Stimulated activated naive CD4-positive, alpha-beta T cell (primary cell): ENCODE data around the gene OTOP1.
"Not testable (repeated sequence)": the region's sequence is repeated elsewhere in the genome, so short reads cannot be mapped to it uniquely, and the experiment has no call there.

Experiments
- DNase-seq, 6 experiments: peaks; one replicate each; lab custom pipeline; 2025; lab: John Stamatoyannopoulos, UW

Gene OTOP1

DNA sequence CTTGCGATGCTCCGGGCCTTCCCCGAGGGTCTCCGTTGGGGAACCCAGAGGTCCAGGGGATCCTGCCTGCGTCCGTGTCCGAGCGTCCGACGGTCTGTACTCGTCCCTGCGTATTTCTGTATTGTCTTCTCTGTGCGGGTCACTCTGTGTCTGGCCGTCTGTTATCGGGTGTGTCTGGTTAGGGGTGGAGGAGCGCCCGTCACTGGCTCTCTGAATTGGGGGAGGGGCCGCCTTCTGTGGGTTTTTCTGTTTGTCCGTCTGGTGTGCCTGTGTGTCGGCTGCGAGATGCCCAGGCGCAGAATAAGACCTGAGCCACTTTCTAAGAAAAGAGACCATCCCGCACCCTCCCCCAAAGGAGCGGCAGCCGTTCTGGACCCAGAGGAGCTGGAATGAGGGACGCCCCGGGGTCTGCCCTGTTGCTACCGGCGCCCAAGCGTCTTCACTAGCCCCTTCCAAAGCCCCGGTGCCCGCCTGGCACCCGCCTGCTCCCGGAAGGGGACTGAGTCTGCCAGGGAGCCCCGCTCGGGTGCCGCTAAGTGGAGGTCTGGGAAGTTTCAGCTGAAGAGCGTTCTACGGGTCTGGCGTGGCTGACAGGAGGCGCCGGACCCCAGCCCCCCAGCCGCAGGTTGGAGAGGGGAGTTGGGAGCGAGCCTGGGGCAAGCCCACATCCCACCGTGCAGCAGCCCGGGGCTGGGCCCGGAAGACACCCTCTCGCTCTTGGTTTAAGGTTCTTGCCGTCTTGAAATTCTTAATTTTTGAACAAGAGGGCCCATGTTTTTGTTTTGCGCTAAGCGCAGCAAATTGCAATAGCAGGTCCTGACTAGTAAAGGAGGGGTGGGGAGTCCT is 1.0 kb upstream of the OTOP1 start:
- no peak for DNase-seq

DNA sequence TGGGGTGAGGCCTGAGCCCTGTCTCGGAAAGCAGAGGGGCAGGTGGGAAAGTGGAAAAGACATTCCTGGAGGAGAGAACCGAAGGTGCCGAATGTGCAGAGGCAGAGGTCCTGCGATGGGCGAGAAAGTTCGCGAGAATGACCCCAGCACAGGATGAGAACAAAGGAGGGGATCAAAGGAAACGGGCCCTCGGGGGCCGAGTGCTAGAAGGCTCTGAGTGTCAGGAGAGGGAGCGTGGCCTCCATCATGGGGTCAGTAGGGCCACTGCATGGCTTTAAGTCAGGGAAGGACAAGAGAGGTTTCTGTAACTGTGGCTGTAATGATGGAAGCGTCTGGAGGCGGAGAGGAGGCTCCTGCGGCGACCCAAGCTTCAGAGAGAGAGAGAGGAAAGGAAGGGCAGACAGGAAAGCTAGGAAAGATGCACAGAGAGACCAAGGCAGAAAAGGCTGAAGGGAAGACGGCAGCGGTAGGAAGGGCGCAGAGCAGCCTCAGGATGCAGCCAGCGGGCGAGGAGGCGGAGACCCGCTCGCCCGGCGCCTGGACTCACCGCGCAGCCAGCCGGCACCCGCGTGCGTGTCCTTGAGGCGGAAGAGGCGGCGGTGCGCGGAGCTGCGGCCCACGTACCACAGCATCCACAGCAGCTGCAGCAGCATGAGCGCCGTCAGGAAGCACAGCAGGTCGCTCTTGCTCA is 669 bp downstream of the OTOP1 start:
- no peak for DNase-seq

DNA sequence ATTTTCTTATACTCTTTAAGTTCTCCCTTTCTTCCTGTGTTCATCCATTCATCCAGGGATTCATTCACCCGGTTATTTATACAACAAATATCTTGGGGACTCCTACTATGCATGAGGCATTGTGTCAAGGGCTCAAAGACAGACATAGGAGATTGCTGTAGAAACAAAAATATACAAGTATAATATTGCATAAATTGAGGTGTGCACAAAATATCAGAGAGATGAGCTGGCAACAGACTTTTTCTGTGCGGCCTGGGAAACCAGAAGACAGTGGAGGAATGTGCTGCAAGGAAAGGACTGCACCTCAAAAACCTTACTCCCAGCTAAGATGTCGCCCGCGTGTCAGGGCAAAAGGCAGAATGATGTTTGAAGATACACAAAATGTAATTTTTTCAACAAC is 9.6 kb downstream of the OTOP1 start:
- no peak for DNase-seq

DNA sequence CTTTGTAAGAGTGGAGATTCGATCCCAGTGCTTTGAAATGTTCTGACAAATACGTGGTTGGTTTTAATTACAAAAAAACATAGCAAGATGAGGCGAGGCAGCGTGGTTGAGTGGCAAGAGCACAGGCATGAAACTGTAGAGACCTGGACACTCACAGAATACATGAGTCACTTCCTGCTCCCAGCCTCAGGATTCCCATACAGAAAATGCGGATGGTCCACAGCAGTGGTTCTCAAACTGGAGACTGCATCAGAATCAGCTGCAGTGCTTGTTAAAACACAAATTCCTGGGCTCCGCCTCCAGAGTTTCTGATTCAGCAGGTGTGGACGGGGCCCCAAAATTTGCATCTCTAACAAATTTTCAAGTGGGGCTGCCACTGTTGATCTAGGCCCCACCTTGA is 10.1 kb downstream of the OTOP1 start:
- DNase-seq: no peak

DNA sequence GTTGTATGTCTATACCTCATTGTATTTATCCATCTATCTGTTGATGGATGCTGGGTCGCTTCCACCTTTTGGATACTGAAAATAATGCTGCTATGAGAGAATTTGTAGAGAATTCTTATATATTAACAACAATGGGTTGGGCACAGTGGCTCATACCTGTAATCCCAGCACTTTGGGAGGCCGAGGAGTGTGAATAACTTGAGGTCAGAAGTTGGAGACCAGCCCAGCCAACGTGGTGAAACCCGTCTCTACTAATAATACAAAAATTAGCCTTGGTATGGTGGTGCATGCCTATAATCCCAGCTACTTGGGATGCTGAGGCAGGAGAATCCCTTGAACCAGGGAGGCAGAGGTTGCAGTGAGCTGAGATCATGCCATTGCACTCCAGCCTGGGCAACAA is 13.1 kb downstream of the OTOP1 start:
- DNase-seq: not testable (repeated sequence)

DNA sequence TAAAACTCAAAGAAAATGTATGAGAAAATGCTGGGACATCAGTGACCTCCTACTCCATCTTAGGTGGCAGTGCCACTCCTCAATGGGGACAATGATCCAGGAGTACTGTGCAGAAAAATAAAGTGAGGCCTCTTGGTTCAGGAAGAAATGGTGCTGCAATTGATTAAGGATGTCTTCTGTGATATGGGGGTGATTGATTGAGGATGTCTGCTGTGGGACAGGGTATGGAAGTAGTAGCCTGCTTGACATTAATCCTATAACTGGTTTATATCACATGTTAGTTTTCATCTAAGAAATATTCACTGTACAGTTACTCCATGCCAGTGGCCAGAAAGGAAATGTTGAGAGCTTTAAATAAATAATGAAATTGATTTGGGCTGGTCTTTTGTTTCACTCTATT is 20.5 kb downstream of the OTOP1 start:
- no peak for DNase-seq

DNA sequence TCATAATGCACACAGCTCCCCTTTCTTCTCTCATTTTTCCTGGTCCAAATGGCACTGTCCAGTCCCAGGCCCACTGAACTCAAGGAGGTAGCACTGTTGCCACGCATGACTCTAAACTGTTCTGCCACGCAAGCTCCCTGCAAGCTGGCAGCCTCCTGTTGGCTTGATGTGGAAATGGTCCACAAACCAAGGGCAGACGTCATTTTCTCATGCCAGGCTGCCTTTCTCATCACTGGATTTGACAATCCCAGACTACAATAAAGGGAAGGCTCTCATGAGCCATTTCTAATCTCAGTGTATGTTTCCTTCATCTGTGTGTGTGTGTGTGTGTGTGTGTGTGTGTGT is 22.4 kb downstream of the OTOP1 start:
- DNase-seq: no peak

DNA sequence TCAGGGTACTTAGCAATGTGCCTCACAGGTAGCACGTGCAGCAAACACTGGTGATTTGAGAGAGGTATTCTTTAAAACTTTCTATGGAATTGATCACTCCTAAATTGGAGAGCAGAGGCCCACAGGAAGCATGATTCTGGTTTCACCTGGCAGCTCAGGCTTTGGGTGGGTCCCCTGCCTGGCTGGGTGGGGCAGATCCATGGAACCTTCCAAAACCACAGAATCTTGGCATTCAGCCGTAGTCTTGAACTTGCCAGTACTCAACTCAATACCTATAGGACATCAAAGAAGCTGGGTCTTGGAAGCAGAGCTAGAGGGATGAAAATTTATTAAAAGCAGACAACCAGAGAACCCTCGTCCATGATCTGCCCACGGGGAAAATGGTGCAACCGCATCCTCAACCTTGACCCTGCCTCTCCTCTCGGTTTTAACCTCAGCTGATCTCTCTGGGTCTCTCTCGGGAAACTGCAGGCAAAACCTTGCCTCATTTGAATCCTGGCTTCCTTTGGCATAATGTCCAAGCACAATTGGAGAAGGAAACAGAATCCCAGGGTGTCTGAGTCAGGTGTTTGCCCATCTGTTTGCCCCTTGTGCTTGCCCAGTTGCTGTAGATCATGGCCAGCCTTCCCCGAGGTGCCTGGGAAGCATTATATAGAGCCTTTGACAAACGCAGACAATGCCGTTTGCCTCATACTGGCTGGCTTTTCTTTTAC is 22.9 kb downstream of the OTOP1 start:
- no peak for DNase-seq

DNA sequence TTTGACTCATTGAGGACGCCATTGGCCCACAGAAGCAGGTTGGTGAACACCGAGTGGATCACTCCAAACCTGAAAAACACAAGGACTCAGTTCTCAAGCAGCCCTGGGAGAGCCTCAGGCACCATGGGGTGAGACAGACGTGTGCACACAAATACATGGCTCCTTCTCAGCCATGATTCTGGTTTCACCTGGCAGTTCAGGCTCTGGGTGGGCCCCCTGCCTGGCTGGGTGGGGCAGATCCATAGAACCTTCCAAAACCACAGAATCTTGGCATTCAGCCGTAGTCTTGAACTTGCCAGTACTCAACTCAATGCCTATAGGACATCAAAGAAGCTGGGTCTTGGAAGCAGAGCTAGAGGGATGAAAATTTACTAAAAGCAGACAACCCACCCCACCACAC is 24.2 kb downstream of the OTOP1 start:
- DNase-seq: no peak

DNA sequence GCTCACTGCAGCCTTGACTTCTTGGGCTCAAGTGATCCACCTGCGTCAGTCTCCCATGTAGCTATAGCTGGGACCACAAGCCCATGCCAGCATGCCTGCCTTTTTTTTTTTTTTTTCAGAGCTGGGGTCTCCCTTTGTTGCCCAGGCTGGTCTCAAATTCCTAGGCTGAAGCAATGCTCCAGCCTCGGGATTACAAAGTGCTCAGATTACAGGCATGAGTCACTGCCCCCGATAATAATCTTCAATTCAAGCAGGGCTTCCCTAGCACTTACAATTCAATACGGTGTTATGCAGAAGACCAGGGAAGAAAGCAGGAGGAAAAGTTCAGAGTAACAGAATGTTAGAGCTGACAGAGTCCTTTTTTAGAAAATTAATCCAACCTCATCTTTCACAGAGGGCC is 26.1 kb downstream of the OTOP1 start:
- no peak for DNase-seq

DNA sequence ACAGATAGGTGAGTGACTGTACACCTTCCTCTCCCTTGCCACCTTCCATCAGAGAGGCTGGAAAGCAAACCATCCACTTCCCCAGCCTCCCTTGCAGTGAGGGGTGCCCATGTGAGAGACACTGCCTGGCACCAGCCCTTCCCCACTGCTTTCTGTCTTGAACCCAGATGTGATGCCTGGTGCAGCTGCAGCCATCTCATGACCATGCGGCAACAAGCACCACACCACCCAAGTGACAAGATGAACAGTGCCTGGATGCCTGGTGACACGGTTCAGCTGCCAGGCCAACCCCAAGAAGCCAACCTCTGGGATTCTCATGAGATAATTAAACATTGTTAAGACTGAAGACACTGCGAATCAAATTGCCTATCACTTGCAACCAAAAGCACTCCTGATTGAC is 31.4 kb downstream of the OTOP1 start:
- DNase-seq: no peak

DNA sequence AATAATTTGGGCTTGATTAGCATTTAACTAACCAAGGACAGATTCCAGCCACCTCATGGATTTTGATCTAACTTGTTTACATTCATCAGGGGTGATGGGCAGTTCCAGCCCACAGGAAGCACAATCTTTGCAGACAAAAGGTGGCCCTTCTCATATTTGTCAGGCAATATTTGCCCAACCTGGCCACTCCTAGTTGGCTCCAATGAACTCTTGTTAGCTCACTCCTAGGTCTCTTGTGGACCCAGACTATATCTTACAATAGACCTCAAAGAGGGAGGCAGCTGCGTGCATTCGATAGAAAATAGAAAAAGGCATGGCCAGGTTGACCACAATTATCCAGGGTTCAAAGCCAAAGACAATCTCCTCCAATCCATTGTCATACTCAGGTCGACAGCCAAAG is 38.2 kb downstream of the OTOP1 start:
- not testable (repeated sequence) for DNase-seq

DNA sequence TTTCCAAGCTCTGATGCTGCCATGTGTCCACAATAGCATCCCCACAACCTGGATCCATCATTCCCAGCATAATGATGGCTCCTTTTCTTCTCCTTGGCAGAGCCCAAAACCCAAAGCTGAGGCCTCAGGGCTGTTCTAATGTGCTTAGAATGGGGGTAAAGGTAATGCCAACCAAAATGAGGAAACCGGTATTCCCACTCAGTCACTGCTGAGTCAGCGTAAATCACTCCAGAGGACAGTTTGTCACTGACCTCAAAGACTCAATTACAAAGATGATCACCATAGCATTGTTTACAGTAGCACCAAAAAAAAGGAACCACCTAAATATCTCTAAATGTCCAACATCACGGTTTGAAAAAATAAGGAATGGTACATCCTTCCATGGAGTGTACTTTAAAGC is 41.2 kb downstream of the OTOP1 start:
- no peak for DNase-seq

DNA sequence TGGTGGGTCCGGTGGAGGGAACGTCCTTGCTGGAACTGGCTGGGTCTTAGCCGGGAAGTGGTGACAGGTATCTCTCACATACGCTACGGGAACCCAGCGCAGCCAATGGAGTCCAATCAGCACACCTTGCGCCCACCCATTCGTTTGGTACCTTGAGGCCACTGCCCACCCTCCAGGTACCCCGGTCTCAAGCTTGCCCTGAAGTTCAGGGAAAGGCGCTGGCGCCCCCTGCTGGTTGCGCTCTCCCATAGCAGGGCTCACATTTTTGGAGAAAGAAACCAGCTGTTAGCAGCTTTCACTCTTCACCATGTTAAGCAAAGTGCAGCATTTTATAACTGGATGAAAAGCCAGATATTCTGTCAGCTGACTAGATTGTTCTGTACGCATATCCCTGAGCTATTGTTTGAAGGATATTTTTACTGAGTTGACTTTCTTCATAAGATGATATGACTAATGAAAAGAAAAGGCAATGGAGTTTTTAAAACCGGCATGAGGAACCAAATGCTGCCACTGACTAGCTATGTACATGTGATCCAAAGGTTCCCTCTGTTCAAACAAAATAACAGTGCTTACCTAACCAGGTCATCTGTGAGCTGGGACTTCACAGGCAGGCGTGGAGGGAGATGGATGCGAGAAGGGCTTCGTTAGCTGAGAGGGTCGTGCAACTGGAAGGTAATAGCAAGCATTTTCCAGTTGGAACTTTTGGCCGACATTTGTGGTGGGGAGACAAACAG is 43.7 kb downstream of the OTOP1 start:
- DNase-seq: no peak

DNA sequence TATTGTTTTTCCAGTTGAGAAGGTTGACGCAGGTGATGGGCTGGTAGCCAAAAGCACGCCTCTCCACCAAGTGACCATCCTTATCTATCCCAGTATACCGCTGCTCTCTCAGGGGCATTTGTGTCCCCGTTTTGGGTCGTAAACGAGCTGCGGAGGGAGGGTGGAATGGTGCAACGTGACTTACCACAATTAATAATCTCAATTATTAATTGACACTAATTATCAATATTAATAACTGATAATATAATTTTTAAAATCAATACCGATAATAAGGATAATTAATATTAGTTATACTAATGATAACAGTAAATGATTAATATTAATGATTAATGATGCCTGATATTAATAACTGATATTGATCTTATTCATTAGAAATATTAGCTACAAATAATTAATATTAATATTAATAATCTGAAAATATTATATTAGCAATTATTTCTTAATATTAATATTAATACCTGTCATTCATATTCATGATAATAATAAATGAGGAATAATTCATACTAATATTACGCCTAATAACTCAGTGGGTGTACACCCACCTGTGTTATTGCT is 56.1 kb downstream of the OTOP1 start:
- no peak for DNase-seq

DNA sequence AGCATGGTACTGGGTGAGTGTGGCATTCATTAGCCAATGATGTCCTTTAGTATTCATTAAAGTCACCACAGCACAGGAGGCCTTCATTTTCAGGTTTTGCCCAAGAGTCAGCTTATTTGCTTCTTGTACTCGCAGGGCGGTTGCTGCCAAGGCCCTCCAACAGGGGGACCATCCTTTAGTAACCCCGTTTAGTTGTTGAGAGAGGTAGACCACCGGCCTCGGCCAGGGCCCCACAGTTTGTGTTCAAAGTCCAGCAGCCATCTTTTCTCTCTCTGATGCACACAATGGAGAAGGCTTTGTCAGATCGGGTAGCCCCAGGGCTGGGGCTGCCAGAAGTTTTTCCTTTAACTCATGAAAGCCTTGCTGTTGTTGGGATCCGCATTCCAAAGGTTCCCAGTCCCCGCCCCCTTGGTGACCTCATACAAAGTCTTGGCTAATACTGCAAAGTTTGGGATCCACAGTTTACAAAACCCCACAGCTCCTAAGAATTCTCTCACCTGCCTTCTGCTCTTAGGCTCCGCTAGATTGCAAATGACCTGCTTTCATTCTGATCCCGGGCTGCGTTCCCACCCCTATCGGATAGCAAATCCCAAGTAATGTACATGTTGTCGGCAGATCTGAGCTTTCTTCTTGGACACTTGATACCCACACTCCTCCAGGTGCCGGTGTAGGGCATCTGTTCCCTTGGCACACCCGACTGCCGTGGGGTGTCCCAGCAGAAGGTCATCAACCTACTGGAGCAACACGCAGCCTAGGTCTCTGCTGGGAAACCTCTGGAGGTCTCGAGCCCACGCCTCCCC is 58.5 kb downstream of the OTOP1 start:
- DNase-seq: not testable (repeated sequence)

DNA sequence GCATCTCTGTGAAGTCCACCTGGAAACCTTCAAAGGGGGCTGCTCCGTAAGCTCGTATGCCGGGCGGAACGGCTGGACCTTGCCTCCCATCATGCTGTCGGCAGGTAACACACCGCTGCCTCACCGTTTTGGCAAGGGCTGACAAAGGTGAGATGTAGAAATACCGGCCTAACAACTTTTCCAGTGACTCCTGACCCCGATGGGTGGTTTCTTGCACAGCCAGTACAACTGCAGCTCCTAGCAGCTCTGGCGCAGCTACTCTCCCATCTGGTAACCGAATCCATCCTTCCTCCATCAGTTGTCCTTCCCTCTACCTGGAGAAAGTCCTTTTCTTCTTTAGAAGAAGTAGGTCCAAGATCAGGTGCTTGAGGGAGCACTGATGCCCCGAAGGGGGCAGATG is 59.7 kb downstream of the OTOP1 start:
- not testable (repeated sequence) for DNase-seq

DNA sequence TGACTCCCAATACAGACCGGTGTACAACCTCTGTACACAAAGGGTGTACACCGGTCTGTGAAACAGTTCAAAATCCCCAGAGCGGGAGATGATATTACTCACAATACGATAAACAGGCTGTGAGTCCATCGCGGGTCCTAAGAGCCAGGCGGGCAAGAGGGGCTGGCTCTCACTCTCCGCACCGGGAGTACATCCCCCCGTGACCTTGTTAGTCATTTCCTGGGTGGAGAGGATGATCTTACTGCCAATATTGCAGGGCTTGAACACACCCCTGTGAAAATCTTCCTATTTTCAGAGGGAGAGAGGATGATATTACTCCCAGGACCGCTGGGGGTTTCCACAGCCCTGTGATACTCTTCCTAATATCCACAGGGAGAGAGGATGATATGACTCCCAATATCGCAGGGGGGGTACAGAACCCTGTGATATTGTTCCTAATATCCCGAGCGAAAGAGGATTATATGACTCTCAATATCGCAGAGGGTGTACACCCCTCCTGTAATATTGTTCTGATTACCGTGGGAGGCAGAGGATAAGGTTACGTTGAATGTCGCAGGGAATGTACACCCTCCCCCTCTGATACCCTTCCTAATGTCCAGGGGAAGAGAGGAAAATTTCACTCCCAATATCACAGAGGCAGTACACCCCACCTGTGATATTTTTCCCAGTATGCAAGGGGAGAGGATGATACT is 60.9 kb downstream of the OTOP1 start:
- not testable (repeated sequence) for DNase-seq

DNA sequence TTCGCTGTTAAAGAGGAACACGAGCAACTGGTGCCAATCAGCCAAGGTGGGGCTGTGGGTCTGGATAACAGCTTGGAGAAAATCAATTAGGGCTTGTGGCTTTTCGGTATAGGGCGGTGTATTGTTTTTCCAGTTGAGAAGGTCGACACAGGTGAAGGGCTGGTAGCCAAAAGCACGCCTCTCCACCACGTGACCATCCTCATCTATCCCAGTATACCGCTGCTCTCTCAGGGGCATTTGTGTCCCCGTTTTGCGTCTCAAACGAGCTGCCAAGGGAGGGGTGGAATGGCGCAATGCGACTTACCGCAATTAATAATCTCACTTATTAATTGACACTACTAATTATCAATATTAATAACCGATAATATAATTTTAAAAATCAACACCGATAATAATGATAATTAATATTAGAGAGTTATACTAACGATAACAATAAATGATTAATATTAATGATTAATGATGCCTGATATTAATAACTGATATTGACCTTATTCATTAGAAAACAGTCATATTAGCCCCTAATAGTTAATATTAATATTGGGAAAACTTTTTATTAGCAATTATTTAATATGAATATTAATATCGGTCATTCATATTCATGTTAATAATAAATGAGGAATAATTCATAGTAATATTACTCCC is 62.1 kb downstream of the OTOP1 start:
- DNase-seq: not testable (repeated sequence)

DNA sequence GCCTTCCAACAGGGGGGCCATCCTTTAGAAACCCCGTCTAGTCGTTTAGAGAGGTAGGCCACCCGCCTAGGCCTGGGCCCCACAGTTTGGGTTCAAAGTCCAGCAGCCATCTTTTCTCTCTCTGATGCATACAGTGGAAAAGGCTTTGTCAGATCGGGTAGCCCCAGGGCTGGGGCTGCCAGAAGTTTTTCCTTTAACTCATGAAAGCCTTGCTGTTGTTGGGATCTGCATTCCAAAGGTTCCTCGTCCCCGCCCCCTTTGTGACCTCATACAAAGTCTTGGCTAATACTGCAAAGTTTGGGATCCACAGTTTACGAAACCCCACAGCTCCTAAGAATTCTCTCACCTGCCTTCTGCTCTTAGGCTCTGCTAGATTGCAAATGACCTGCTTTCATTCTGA is 64.5 kb downstream of the OTOP1 start:
- not testable (repeated sequence) for DNase-seq
